K562 (cell line): ENCODE data around the gene KLF2. TPM values are rescaled to one million over a fixed set of nuclear protein-coding genes. Genes with fewer than 3 reads are reported as not detected.

Source experiments
- CBFA2T3 ChIP-seq: fragments of 450-650 bp; IDR thresholded peaks from 2 replicates; pipeline ENCODE4 v1.6.1; 2017
- CC2D1A ChIP-seq: fragments of 450-650 bp; IDR thresholded peaks from 2 replicates; pipeline ENCODE4 v1.6.1; 2017; ENCODE audit warnings: mild to moderate bottlenecking
- EP300 ChIP-seq: IDR thresholded peaks from 2 replicates; pipeline ENCODE4 v1.6.1; 2012; ENCODE audit warnings: low read length, improper control_type of control experiment
- KHSRP ChIP-seq: fragments of 450-650 bp; IDR thresholded peaks from 2 replicates; pipeline ENCODE4 v1.6.1; 2017
- KLF1 ChIP-seq: fragments of 450-650 bp; IDR thresholded peaks from 2 replicates; pipeline ENCODE4 v1.6.1; 2016; ENCODE audit warnings: missing genetic modification characterization, missing compliant biosample characterization
- MEF2D ChIP-seq: conservative IDR thresholded peaks from 2 replicates; pipeline ENCODE4 v1.6.1; 2016; ENCODE audit warnings: low read depth, missing genetic modification characterization, missing compliant biosample characterization
- MITF ChIP-seq: IDR thresholded peaks from 2 replicates; pipeline ENCODE4 v1.6.1; 2014; ENCODE audit warnings: antibody characterized with exemption
- MTA3 ChIP-seq: fragments of 450-650 bp; formaldehyde crosslinking; IDR thresholded peaks from 2 replicates; pipeline ENCODE4 v1.6.1; 2017; ENCODE audit warnings: mild to moderate bottlenecking, borderline replicate concordance
- NEUROD1 ChIP-seq: fragments of 150-350 bp; IDR thresholded peaks from 2 replicates; pipeline ENCODE4 v1.6.1; 2014; ENCODE audit warnings: borderline replicate concordance, low read length, low read depth; ENCODE audit not compliant: partially characterized antibody
- NFIC ChIP-seq: fragments of 450-650 bp; IDR thresholded peaks from 2 replicates; pipeline ENCODE4 v1.6.1; 2017; ENCODE audit warnings: mild to moderate bottlenecking, inconsistent platforms
- NR2C1 ChIP-seq, 2 experiments: fragments of 450-650 bp; IDR thresholded peaks; 2 replicates each; pipeline ENCODE4 v1.6.1; 2017; ENCODE audit warnings: mild to moderate bottlenecking in 2 of 2, antibody characterized with exemption in 1 of 2, inconsistent platforms in 1 of 2, missing compliant biosample characterization in 1 of 2, missing genetic modification characterization in 1 of 2
- NR2C2 ChIP-seq, 2 experiments: fragments of 200-800 bp in 1 of 2; sonication (Bioruptor generic) in 1 of 2; sonication (generic) in 1 of 2; formaldehyde crosslinking in 1 of 2; IDR thresholded peaks; 2 replicates each; pipeline versions ENCODE4 v1.6.1 to v1.8.0; 2016 to 2022; ENCODE audit warnings: mild to moderate bottlenecking in 1 of 2, missing compliant biosample characterization in 1 of 2, missing genetic modification characterization in 1 of 2, missing genetic modification reagents in 1 of 2
- RAD21 ChIP-seq, 2 experiments: fragments of 250-450 bp in 1 of 2; fragments of 450-650 bp in 1 of 2; sonication (Bioruptor Pico) in 1 of 2; formaldehyde crosslinking in 1 of 2; IDR thresholded peaks in 1 of 2; conservative IDR thresholded peaks in 1 of 2; 2 replicates each; pipeline versions ENCODE4 v1.4.0 to v1.8.0; 2020 to 2022; ENCODE audit warnings: mild to moderate bottlenecking in 2 of 2, moderate library complexity in 1 of 2
- RFX5 ChIP-seq: IDR thresholded peaks from 2 replicates; pipeline ENCODE4 v1.6.1; 2011; ENCODE audit warnings: low read depth, mild to moderate bottlenecking, improper control_type of control experiment, low read length
- SMAD4 ChIP-seq: fragments of 250-450 bp; sonication (Bioruptor Pico); conservative IDR thresholded peaks from 2 replicates; pipeline ENCODE4 v1.8.0; 2021; ENCODE audit warnings: inconsistent platforms, mild to moderate bottlenecking, moderate library complexity
- SMARCB1 ChIP-seq: IDR thresholded peaks from 2 replicates; pipeline ENCODE4 v1.6.1; 2011; ENCODE audit warnings: improper control_type of control experiment, low read depth; ENCODE audit not compliant: insufficient read length
- TEAD2 ChIP-seq: fragments of 450-650 bp; IDR thresholded peaks from 2 replicates; pipeline ENCODE4 v1.6.1; 2016; ENCODE audit warnings: missing genetic modification characterization, control low read depth, missing compliant biosample characterization
- TSC22D4 ChIP-seq: fragments of 450-650 bp; IDR thresholded peaks from 2 replicates; pipeline ENCODE4 v1.6.1; 2016; ENCODE audit warnings: missing genetic modification characterization, missing biosample characterization, control low read depth
- USF2 ChIP-seq: sonication (generic); formaldehyde crosslinking; IDR thresholded peaks from 2 replicates; pipeline ENCODE4 v1.5.0; 2020; ENCODE audit warnings: missing genetic modification reagents
- ZC3H8 ChIP-seq: fragments of 450-650 bp; IDR thresholded peaks from 2 replicates; pipeline ENCODE4 v1.6.1; 2017
- ZNF175 ChIP-seq: fragments of 200-800 bp; sonication (Bioruptor generic); IDR thresholded peaks from 2 replicates; pipeline ENCODE4 v1.6.1; 2016; ENCODE audit warnings: low read depth, mild to moderate bottlenecking, missing genetic modification characterization, missing compliant biosample characterization
- ZNF277 ChIP-seq: fragments of 250-450 bp; sonication (Bioruptor Pico); IDR thresholded peaks from 2 replicates; pipeline ENCODE4 v1.8.0; 2022; ENCODE audit warnings: inconsistent platforms, mild to moderate bottlenecking, moderate library complexity, borderline replicate concordance
- ZNF3 ChIP-seq: fragments of 250-450 bp; sonication (Bioruptor Pico); IDR thresholded peaks from 2 replicates; pipeline ENCODE4 v1.5.0; 2021; ENCODE audit warnings: mild to moderate bottlenecking, moderate library complexity
- ZZZ3 ChIP-seq: fragments of 450-650 bp; IDR thresholded peaks from 2 replicates; pipeline ENCODE4 v1.6.1; 2016; ENCODE audit warnings: antibody characterized with exemption, mild to moderate bottlenecking, moderate library complexity
- polyA plus RNA-seq, 8 experiments: library from polyadenylated mRNA; depleted of rRNA in 4 of 8; stranded (reverse) in 5 of 8; unstranded in 3 of 8; fragments of >200 nt; fragmentation: Nextera tagmentation in 2 of 8; fragmentation: Illumina TruSeq in 1 of 8; extraction: Ambion mirVana in 2 of 8; extraction: Trizol in 1 of 8; gene quantifications; 2 replicates each; pipeline versions ENCODE4 v1.2.1 to v1.2.3, GENCODE V29; 2011 to 2014; ENCODE audit warnings: inconsistent platforms in 1 of 8, missing spikeins in 1 of 8
- total RNA-seq, 7 experiments: library from RNA; depleted of rRNA in 6 of 7; stranded (reverse); fragments of >200 nt in 6 of 7; fragmentation: Illumina TruSeq in 2 of 7; extraction: Trizol in 2 of 7; gene quantifications; 2 replicates each; pipeline versions ENCODE4 v1.2.1 to v1.2.3, GENCODE V29; 2011 to 2021; ENCODE audit warnings: low replicate concordance in 1 of 7
- TF ChIP-seq, protein P1 (sequence below): fragments of 450-650 bp; IDR thresholded peaks from 2 replicates; pipeline ENCODE4 v1.6.1; 2016

Gene KLF2
- total and polyA plus RNA-seq, 9 of the 15 experiments (the other 6 are each of a cell fraction or from before 2014, with no cell fraction given), result 0.07 to 0.71 TPM; not detected in 7

- TF ChIP-seq ZNF3 (CRISPR knock-in tag) (no peak), NEUROD1 (peak; percentile 19), TSC22D4 (tag) (no peak), NR2C1 (IDR thresholded peaks at IDR 0.05) (no peak), NR2C1 (tag; IDR thresholded peaks at IDR 0.05) (0 out of 2 replicates have a peak, but pooled peaks have one; percentile 20), CBFA2T3 (peak; percentile 80), MTA3 (no peak), ZZZ3 (no peak), SMARCB1 (no peak), NR2C2 (CRISPR knock-in tag; IDR thresholded peaks at IDR 0.05) (no peak), NR2C2 (tag; IDR thresholded peaks at IDR 0.05) (peak; percentile 86), CC2D1A (0 out of 2 replicates have a peak, but pooled peaks have one; percentile 22), TEAD2 (no peak), MITF (0 out of 2 replicates have a peak, but pooled peaks have one; percentile 27), KLF1 (tag) (0 out of 2 replicates have a peak, but pooled peaks have one; percentile 52), EP300 (peak; percentile 71; the same call in 1 of the 2 replicates), SMAD4 (peak; percentile 63), NFIC (no peak), KHSRP (no peak), RAD21 (CRISPR knock-in tag; conservative IDR thresholded peaks at IDR 0.05 in 1 of 2, IDR thresholded peaks at IDR 0.05 in 1 of 2) (peak in 1 of 2 experiments; percentile 16; a peak in 1 of 4 replicates), RFX5 (no peak), ZC3H8 (no peak), ZNF175 (CRISPR knock-in tag) (peak; percentile 30; the same call in 1 of the 2 replicates), MEF2D (no peak), ZNF277 (CRISPR knock-in tag) (no peak), USF2 (CRISPR knock-in tag) (no peak)
- TF ChIP-seq, protein P1, sequence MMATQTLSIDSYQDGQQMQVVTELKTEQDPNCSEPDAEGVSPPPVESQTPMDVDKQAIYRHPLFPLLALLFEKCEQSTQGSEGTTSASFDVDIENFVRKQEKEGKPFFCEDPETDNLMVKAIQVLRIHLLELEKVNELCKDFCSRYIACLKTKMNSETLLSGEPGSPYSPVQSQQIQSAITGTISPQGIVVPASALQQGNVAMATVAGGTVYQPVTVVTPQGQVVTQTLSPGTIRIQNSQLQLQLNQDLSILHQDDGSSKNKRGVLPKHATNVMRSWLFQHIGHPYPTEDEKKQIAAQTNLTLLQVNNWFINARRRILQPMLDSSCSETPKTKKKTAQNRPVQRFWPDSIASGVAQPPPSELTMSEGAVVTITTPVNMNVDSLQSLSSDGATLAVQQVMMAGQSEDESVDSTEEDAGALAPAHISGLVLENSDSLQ, result 0 out of 2 replicates have a peak, but pooled peaks have one; percentile 17
Observed at GRCh38 chr19:16371540-16371986, 46.9 kb downstream of the KLF2 start (continued).
